ENCODE data around the gene PTAR1. TPM values are rescaled to one million over a fixed set of nuclear protein-coding genes. Genes with fewer than 3 reads are reported as not detected.

PTAR1 gene
- total RNA-seq, 1 experiment from 2014 or later, result 32.2 TPM

GRCh38 chr9:69660304-69660703, 99.5 kb downstream of the PTAR1 start (continued):
- TF ChIP-seq EZH2phosphoT487 (IDR thresholded peaks at IDR 0.05; ENCODE audit: borderline replicate concordance) (no peak), ZNF274 (IDR thresholded peaks at IDR 0.05; ENCODE audit: low read depth, low read length) (no peak), SIN3A (IDR thresholded peaks at IDR 0.05; ENCODE audit: low read depth) (no peak), ZFX (IDR thresholded peaks at IDR 0.05) (no peak), EGR1 (IDR thresholded peaks at IDR 0.05; ENCODE audit: low read depth) (no peak), POLR2A (IDR thresholded peaks at IDR 0.05; ENCODE audit: borderline replicate concordance, extremely low read depth, insufficient read depth, insufficient read length) (no peak), POLR2AphosphoS5 (IDR thresholded peaks at IDR 0.05; ENCODE audit: low read depth, low read length) (no peak), EZH2 (IDR thresholded peaks at IDR 0.05) (no peak), YY1 (IDR thresholded peaks at IDR 0.05; ENCODE audit: extremely low read depth, insufficient replicate concordance, low read depth, low read length) (no peak), SRF (IDR thresholded peaks at IDR 0.05; ENCODE audit: low read depth) (no peak)

Other genes starting within 250 kb of the PTAR1 start
- gene APBA1, start 87.6 kb downstream of the PTAR1 start, total RNA-seq (2021; ENCODE audit: unreplicated experiment), result 0.20 TPM
- not detected for gene CFAP95, start 60.8 kb upstream of the PTAR1 start, total RNA-seq (2021; ENCODE audit: unreplicated experiment)